HG03460 (cell line): ENCODE results near the gene DTNB.
"Not testable (repeated sequence)": the region's sequence is repeated elsewhere in the genome, so short reads cannot be mapped to it uniquely, and the experiment has no call there.

ENCODE experiments used
- ATAC-seq: cut with Tn5 transposase; IDR thresholded peaks from one replicate; pipeline ENCODE4 v1.9.1; 2021; ENCODE audit not compliant: unreplicated experiment

DTNB gene

GRCh38 chr2:25549571-25549970 is 123.8 kb downstream of the DTNB start:
- not testable (repeated sequence) for ATAC-seq

- ATAC-seq = no peak
These were observed 124.8 kb downstream of the DTNB start for GRCh38 chr2:25548601-25549000.

GRCh38 chr2:25546852-25547251 is 126.5 kb downstream of the DTNB start:
- no peak for ATAC-seq

- ATAC-seq = no peak
These were observed 127.5 kb downstream of the DTNB start for GRCh38 chr2:25545899-25546298.

GRCh38 chr2:25544445-25544844 is 128.9 kb downstream of the DTNB start:
- no peak for ATAC-seq

- no peak for ATAC-seq
These were observed 129.4 kb downstream of the DTNB start for GRCh38 chr2:25543939-25544338.

- no peak for ATAC-seq
These were observed 132.0 kb downstream of the DTNB start for GRCh38 chr2:25541378-25541777.

- ATAC-seq = no peak
These were observed 134.2 kb downstream of the DTNB start for GRCh38 chr2:25539136-25539535.

- ATAC-seq = no peak
These were observed 135.9 kb downstream of the DTNB start for GRCh38 chr2:25537526-25537925.

- not testable (repeated sequence) for ATAC-seq
These were observed 137.7 kb downstream of the DTNB start for GRCh38 chr2:25535411-25536289.

- not testable (repeated sequence) for ATAC-seq
These were observed 138.4 kb downstream of the DTNB start for GRCh38 chr2:25534937-25535336.

GRCh38 chr2:25534455-25534854 is 138.9 kb downstream of the DTNB start:
- no peak for ATAC-seq

- ATAC-seq = not testable (repeated sequence)
These were observed 139.6 kb downstream of the DTNB start for GRCh38 chr2:25533771-25534170.

GRCh38 chr2:25532521-25532920 is 140.9 kb downstream of the DTNB start:
- no peak for ATAC-seq

GRCh38 chr2:25529034-25529433 is 144.3 kb downstream of the DTNB start:
- ATAC-seq = no peak

- ATAC-seq = no peak
These were observed 145.2 kb downstream of the DTNB start for GRCh38 chr2:25528173-25528572.

- ATAC-seq = no peak
These were observed 148.9 kb downstream of the DTNB start for GRCh38 chr2:25524507-25524906.

- no peak for ATAC-seq
These were observed 150.3 kb downstream of the DTNB start for GRCh38 chr2:25523060-25523459.

GRCh38 chr2:25521665-25522387 is 151.6 kb downstream of the DTNB start:
- peak; percentile 67 for ATAC-seq

GRCh38 chr2:25521126-25521525 is 152.3 kb downstream of the DTNB start:
- ATAC-seq = no peak

GRCh38 chr2:25517701-25518100 is 155.7 kb downstream of the DTNB start:
- no peak for ATAC-seq

GRCh38 chr2:25514043-25514637 is 159.2 kb downstream of the DTNB start:
- ATAC-seq = no peak
